ENCODE results near the gene PRKN.

- TF ChIP-seq GATA2 (IDR thresholded peaks at IDR 0.05; ENCODE audit: low read depth, low read length) = no peak
- no peak for TF ChIP-seq GATA3 (IDR thresholded peaks at IDR 0.05; ENCODE audit: low read depth, low read length)
Observed at GRCh38 chr6:162046324-162046723, 681.2 kb downstream of the PRKN start.
